ENCODE data around the gene SLC26A9.

The SLC26A9 gene

GRCh38 chr1:205948039-205948438 is 4.8 kb upstream of the SLC26A9 start:
- DNase-seq, result no peak

- no peak for DNase-seq
Observed at GRCh38 chr1:205947024-205947423, 3.8 kb upstream of the SLC26A9 start.

DNA sequence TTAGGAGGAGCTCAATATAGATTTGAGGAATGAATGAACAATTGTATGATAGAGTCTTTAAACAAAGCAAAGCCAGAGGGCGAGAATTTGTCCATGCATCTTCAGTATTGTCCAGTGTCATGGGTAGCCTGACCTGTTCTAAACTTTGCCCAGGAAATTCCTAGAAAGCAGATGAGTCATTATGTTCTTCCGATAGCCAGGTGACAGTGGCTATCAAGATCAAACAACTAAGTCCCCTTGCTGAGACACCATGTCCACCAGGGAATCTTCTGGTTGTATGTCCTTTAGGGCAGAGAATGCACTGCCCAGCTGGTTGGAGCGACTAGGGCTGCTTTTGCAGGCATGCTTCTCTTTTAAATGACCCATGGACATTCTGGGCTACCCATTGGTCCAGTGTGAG is 1.8 kb upstream of the SLC26A9 start:
- DNase-seq, result no peak

DNA sequence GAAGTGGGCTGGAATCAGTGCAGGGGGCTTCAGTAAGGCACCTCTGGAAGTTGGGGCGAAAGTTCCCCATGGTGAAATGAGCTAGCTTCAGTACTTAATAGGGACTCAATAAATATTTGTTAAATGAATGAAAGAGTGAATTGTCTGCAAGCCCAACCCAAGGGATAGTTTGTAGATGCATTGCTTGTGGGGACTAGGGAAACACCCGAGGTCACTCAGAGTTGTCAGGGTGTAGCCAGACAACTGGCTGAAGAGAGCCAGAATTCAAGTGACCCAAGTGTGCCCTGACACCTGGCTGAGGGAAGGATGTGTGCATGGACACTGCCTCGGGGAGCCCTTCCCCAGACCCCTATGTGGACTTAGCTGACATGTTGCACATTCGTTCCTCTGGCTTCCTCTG is 1.3 kb upstream of the SLC26A9 start:
- no peak for DNase-seq

GRCh38 chr1:205942631-205943159 is 561 bp downstream of the SLC26A9 start:
- DNase-seq, result no peak

DNA sequence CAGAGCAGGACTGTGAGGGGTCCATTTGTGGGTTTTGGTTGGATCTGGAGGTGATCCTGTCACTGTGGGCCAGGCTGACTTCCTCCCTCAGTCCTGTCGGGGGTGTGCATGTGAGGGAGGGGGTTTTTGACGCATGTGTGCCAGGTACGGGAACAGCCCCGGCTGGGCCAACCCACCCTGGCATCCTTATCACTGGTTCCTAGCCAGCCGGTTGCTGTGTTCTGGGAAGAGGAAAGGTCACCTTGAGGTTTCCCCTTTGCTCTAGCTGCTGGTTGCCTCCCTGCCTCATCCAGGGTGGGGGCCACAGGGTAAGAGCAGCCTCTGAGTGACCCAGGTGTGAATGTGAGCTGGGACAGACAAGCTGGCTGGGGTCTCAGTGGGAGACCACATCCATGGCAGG is 2.5 kb downstream of the SLC26A9 start:
- DNase-seq, result no peak

GRCh38 chr1:205939690-205940330 is 3.4 kb downstream of the SLC26A9 start:
- no peak for DNase-seq

DNA sequence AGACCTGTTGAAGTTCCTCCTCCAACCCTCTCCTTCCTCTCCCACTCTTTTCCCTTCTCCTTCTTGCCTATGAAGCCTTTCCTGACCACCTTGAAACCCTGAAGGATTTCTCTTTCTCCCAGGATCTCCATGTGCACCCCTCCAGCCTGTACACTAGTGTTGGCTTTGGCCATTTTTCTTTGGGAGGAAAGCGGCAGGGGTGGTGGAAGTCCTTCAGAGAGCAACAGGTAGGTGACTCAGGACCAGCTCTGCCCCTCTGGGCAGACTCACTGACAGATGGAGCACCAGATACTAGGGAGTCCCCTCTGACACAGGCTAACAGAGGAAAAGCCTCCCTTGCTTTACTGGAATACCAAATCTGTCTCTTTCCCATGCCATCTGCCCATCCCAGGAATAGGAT is 4.6 kb downstream of the SLC26A9 start:
- no peak for DNase-seq

DNA sequence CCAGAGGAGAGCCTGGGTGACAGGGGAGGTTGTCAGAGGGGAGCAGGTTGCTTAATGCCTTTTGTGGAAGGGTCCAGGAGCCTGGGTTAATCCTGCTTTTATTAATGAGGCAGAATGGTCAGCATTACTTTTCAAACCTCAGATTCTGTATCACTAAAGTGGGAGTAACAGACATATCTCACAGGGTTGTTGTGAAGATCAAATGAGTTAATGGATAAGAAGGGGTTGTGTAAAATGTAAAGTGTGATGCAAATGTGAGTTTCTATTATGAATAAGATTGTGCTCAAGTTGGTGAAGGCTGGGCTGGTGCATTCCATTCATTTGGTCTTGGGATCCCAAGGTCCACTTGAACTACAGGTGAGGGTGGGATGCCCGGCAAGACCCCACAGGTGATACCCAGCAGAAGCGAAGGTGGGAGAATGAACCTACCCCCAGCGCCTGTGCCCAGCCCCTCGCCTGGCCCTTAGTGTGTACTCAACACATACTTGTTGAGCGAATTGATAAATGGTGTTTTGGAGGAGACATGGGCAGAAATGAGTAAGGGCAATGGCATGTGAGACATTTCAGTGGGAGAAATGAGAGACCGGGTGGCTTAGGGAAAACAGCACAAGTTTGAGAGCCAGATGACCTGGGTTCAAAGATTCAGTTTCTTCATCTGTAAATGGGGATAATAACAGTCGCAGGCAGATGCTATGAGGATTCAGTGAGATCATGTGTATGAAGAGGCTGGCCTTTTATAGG is 6.2 kb downstream of the SLC26A9 start:
- no peak for DNase-seq

DNA sequence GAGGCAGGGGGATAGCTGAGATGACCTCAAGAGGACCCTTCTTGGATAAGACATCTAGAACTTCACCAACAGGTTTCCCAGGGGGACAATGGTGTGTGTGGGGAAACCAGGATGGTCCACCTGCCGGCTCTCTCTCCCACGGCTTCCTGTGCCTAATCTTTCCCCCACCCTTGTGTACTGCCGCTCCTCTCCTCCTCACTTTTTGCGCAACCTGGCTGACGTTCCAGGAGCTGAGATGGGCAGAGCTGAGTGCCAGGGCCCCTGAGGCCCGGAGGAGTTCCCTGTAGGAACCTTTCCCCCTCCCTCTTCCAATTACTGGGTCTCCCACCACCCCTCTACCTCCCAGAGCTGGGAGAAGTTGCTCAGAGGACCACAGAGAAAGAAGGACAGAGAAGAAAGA is 6.9 kb downstream of the SLC26A9 start:
- DNase-seq, result no peak

DNA sequence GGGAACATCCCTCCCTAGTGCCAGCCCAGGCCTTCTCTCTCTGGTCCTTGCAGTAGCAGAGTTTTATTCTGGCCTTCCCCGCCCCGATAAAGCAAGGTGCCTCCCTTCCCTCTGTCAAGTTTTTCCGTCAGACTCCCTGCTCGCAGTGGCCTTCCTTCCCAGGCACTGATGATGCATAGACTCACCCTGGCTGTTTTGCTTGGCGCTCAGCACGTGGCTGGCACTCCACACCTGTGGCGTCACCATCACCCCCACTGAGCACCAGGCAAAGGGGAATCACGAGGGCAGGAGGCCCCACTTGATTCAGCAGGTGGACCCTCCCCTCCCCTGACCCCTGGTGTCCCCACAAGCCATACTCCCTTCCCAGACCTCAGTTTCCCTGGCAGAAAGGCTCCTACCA is 7.4 kb downstream of the SLC26A9 start:
- DNase-seq, result no peak

- no peak for DNase-seq
Observed at GRCh38 chr1:205934788-205935187, 8.5 kb downstream of the SLC26A9 start.

DNA sequence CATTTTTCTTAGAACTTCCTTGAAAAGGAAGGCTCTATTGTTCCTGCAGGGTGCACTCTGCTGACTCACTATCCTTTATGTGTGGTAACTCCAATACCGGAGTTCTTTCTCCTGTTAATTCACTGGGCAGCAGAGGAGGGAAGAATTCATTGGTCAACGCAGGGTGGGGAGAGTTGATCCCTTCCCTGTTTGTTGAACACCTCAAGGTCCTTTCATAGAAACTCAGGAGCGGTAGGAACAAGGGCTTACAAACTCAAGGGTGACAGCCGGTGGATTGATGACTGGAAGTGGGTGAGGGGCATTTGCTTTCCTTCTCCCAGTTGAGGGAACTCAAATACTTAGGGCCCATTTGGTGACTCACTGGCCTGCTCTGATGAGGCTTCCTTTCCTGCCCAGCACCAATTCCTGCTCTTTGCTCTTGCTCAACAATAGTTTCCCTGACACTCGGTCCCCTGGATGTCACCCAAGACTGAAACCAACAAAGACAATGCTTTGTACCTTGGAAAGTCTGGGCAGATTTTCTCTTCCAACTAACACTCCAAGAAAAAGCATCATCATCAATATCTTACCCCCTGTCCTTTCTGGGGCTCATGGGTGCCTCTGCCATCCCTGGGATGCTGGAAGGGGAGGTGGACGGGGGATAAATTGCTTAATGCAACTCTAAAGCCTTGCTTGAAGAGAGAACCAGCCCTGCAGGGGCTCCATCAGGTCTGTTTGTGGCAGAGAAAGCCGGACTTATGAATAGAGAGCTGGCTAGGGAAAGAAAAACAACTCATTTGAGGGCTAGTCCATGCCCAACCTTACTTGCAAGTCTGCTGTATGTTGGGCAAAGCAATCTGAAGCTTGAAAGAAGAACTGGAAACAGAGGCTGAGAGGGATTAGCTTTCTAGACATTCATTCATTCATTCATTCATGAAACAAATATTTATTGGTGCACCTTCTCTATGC is 9.3 kb downstream of the SLC26A9 start:
- DNase-seq, result no peak

- DNase-seq, result no peak
Observed at GRCh38 chr1:205932776-205933175, 10.5 kb downstream of the SLC26A9 start.

GRCh38 chr1:205930799-205931281 is 12.4 kb downstream of the SLC26A9 start:
- DNase-seq, result no peak

- no peak for DNase-seq
Observed at GRCh38 chr1:205930195-205930577, 13.1 kb downstream of the SLC26A9 start.

GRCh38 chr1:205929496-205930194 is 13.6 kb downstream of the SLC26A9 start:
- DNase-seq, result no peak

- DNase-seq, result no peak
Observed at GRCh38 chr1:205928317-205928716, 14.9 kb downstream of the SLC26A9 start.

- no peak for DNase-seq
Observed at GRCh38 chr1:205927676-205928075, 15.6 kb downstream of the SLC26A9 start.

- no peak for DNase-seq
Observed at GRCh38 chr1:205927247-205927646, 16.0 kb downstream of the SLC26A9 start.

GRCh38 chr1:205926636-205927035 is 16.6 kb downstream of the SLC26A9 start:
- DNase-seq, result no peak

DNA sequence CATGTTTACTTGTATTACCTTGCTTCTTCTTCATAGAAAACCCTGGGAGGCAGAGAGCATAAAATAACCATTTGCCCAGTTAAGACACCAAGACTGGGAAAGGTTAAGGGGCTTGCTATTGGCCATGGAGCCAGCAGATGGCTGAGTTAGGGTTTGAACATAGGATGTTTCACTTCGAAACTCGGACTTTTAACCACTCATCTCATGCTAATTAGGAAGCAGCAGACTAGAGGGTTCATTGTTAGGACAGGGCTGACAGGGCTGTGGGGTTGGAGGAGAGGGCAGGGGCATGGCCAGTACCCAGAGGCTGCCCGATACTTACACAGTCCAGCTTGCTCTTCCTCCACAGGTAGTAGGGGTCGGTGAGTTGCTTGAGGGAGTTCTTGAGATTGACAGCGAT is 17.0 kb downstream of the SLC26A9 start:
- no peak for DNase-seq

DNA sequence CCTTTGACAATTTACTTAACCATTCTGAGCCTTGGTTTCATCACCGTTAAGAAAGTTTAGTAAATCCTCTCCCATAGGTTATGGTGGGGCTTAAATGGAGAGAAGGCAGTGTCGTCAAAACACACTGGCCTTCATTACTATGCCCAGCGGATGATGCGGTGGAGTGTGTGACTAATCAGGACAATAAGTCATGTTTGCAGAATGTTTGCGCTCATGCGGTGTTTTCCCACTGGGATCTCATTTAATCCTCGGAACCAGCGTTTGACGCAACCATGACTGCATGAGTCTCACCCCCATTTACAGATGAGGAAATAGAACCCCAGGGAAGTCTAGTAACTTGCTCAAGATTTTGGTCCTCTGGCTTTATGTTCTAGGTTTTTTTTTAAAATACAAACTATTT is 17.5 kb downstream of the SLC26A9 start:
- no peak for DNase-seq

All from NCI-H1048 (cell line).